ENCODE results near the gene AXDND1.

Gene AXDND1

GRCh38 chr1:179529482-179530195, 163.9 kb downstream of the AXDND1 start:
- no peak for TF ChIP-seq CTCF (IDR thresholded peaks at IDR 0.05; ENCODE audit: borderline replicate concordance, insufficient read depth, low read depth, low read length)
- H3K4me3 ChIP-seq (ENCODE audit: low read depth, low read length), result no peak overlapping the region

- H3K4me3 ChIP-seq (ENCODE audit: low read depth, low read length), result no peak overlapping the region
- no peak for TF ChIP-seq CTCF (IDR thresholded peaks at IDR 0.05; ENCODE audit: borderline replicate concordance, insufficient read depth, low read depth, low read length)
Measured at GRCh38 chr1:179530352-179530751, 164.6 kb downstream of the AXDND1 start.

- TF ChIP-seq CTCF (IDR thresholded peaks at IDR 0.05; ENCODE audit: borderline replicate concordance, insufficient read depth, low read depth, low read length), result no peak
- no peak overlapping the region for H3K4me3 ChIP-seq (ENCODE audit: low read depth, low read length)
Measured at GRCh38 chr1:179541774-179542173, 176.0 kb downstream of the AXDND1 start.

- H3K4me3 ChIP-seq (ENCODE audit: low read depth, low read length), result no peak overlapping the region
- no peak for TF ChIP-seq CTCF (IDR thresholded peaks at IDR 0.05; ENCODE audit: borderline replicate concordance, insufficient read depth, low read depth, low read length)
Measured at GRCh38 chr1:179545321-179545720, 179.6 kb downstream of the AXDND1 start.

- TF ChIP-seq CTCF (IDR thresholded peaks at IDR 0.05; ENCODE audit: borderline replicate concordance, insufficient read depth, low read depth, low read length), result no peak
- no peak overlapping the region for H3K4me3 ChIP-seq (ENCODE audit: low read depth, low read length)
Measured at GRCh38 chr1:179547021-179547535, 181.3 kb downstream of the AXDND1 start.

- no peak for TF ChIP-seq CTCF (IDR thresholded peaks at IDR 0.05; ENCODE audit: borderline replicate concordance, insufficient read depth, low read depth, low read length)
- no peak overlapping the region for H3K4me3 ChIP-seq (ENCODE audit: low read depth, low read length)
Measured at GRCh38 chr1:179548666-179549367, 183.0 kb downstream of the AXDND1 start.

GRCh38 chr1:179549368-179549700, 183.6 kb downstream of the AXDND1 start:
- no peak overlapping the region for H3K4me3 ChIP-seq (ENCODE audit: low read depth, low read length)

More at GRCh38 chr1:179549368-179549700, 183.6 kb downstream of the AXDND1 start:
- no peak for TF ChIP-seq CTCF (IDR thresholded peaks at IDR 0.05; ENCODE audit: borderline replicate concordance, insufficient read depth, low read depth, low read length)
